ENCODE measurements around the gene LPIN3.

The LPIN3 gene, protein sequence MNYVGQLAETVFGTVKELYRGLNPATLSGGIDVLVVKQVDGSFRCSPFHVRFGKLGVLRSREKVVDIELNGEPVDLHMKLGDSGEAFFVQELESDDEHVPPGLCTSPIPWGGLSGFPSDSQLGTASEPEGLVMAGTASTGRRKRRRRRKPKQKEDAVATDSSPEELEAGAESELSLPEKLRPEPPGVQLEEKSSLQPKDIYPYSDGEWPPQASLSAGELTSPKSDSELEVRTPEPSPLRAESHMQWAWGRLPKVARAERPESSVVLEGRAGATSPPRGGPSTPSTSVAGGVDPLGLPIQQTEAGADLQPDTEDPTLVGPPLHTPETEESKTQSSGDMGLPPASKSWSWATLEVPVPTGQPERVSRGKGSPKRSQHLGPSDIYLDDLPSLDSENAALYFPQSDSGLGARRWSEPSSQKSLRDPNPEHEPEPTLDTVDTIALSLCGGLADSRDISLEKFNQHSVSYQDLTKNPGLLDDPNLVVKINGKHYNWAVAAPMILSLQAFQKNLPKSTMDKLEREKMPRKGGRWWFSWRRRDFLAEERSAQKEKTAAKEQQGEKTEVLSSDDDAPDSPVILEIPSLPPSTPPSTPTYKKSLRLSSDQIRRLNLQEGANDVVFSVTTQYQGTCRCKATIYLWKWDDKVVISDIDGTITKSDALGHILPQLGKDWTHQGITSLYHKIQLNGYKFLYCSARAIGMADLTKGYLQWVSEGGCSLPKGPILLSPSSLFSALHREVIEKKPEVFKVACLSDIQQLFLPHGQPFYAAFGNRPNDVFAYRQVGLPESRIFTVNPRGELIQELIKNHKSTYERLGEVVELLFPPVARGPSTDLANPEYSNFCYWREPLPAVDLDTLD

DNA sequence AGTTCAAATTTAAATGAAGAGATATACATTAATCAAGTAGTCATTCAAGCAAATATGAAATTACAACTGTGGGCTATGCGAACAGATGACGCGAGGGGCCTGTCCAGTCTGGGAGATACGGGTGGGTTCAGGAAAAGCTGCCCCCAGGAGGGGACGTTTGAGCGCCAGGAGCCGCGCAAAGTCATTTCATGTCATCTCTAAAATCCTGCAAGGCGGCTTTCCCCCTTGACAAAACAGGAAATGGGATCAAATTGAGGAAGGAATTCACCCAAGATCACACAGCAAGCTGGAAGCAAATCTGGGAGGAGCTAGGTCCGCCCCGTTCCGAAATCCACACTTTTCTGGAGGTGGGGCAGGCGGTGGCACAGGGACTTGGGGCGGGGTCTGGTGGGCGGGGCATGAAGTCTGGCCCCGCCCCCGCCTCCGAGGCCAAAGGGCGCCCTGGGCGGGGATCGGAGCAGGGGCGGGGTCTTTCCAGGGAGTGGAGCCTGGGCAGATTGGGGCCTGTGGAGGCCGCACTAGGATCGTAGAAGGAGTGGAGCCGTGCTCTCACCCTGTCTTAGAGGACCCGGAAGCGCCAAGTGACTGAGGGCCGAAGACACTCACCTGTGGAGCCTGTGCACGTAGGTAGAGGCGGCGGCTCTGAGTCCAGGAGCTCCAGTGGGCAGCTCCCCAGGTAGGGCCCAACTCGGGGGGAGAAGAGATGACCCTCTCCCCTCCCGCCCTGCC is at the start of gene LPIN3:
Gene LPIN3 (plus strand): TSS at position 495 of the 729 bp plus-strand sequence. CDS start 4,983 bp downstream, outside the sequence.
- H3K4me1 ChIP-seq (ENCODE audit: control insufficient read depth, insufficient read depth, low read length), result peaks cover 30% of the 10 kb centered on the region
- no peaks in the 10 kb centered on the region for H3K9me3 ChIP-seq (ENCODE audit: control insufficient read depth, low read length)
- H3K4me3 ChIP-seq (ENCODE audit: low read length), result peak within 1 kb of the TSS; percentile 77
- H3K36me3 ChIP-seq (ENCODE audit: control insufficient read depth, insufficient read depth, low read length, severe bottlenecking), result peaks cover 6% of the 10 kb centered on the region
- H3K27me3 ChIP-seq (replicated peaks; ENCODE audit: control insufficient read depth, insufficient read depth, low read length), result no peaks in the 10 kb centered on the region
- peak; percentile 78 for DNase-seq (ENCODE audit: low read depth)
- peak within 1 kb of the TSS; percentile 85 for H3K9ac ChIP-seq (ENCODE audit: low read length)

DNA sequence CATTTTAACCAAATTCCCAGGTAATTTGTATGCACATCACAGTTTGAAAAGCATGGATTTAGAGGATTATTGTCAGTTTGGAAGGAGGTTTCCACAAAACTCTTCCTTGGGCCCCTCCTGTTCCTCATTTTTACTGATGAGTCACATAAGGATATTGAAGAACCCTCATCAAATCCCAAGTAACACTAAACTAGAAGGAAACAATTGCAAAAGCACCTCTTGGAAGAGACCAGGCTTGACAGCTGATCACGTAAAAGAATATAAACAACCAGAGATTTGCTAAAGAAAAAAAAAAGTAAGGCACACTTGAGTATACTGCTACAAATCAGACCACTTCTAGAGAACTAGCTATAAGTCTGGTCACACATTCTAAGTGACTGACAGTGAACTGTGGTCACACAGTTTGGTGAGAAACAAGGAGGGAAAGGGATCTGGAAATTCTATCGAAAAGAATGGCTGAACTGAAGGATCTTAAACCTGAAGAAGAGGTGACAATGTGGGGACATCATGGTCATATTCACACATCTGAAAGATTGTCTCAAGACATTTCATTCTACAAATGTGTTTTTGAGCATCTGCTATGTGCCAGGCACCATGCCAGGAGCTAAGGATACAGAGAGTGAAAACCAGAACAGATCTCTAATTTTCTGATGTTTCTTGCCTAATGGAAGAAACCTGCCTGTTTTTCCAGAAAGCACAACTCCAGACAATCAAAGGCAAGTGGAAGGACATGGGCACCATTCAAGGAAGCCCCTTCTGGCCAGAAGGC is 47.2 kb upstream of the LPIN3 start:
- peak overlapping the region; percentile 39 for H3K4me3 ChIP-seq (ENCODE audit: low read length)
- no peaks in the 10 kb centered on the region for H3K36me3 ChIP-seq (ENCODE audit: control insufficient read depth, insufficient read depth, low read length, severe bottlenecking)
- peak overlapping the region; percentile 32 for H3K9ac ChIP-seq (ENCODE audit: low read length)
- no peaks in the 10 kb centered on the region for H3K9me3 ChIP-seq (ENCODE audit: control insufficient read depth, low read length)
- peak; percentile 77 for DNase-seq (ENCODE audit: low read depth)
- no peaks in the 10 kb centered on the region for H3K27me3 ChIP-seq (replicated peaks; ENCODE audit: control insufficient read depth, insufficient read depth, low read length)
- H3K4me1 ChIP-seq (ENCODE audit: control insufficient read depth, insufficient read depth, low read length), result peaks cover 31% of the 10 kb centered on the region

DNA sequence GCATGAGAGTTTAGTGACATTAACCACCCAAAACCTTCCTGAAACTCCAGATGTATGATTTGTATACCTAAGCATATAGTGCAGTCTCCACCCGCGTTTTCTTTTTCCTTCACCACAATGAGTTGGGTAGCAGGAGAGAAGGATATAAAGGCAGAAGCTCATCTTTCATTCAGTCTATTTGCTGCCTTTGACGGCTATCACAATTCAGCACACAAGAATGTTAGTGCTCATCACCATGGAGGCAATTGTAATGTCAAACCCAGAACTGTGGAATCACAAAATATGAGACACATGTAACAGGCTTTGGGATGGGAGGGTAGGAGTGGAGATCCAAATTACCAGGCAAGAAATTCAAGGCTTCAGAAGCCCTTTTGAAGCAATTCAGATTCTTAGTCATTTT is 40.7 kb upstream of the LPIN3 start:
- Histone ChIP-seq H3K9me3 (ENCODE audit: control insufficient read depth, low read length) (no peaks in the 10 kb centered on the region), H3K9ac (ENCODE audit: low read length) (no peak overlapping the region), H3K4me1 (ENCODE audit: control insufficient read depth, insufficient read depth, low read length) (peaks cover 8% of the 10 kb centered on the region), H3K4me3 (ENCODE audit: low read length) (no peak overlapping the region), H3K27me3 (replicated peaks; ENCODE audit: control insufficient read depth, insufficient read depth, low read length) (no peaks in the 10 kb centered on the region), H3K36me3 (ENCODE audit: control insufficient read depth, insufficient read depth, low read length, severe bottlenecking) (no peaks in the 10 kb centered on the region)
- peak; percentile 51 for DNase-seq (ENCODE audit: low read depth)

DNA sequence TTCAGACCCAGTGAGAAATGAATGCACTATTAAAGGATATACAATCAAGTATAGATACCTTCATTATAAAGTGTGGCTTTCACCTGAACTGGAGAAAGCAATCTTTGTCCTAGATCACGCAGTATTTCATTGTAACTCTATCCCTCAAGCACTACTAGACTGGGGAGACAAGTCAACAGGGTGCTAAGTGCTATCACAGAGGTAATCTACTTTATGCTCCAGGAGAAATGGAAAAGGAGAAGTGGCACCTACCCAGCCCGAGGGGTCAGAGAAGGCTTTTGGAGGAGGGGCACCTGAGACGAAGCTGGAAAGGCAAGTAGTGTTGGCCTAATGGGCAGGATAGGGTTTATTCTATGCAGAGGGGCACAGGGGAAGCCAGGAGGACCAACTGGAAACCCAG is 40.2 kb upstream of the LPIN3 start:
- Histone ChIP-seq H3K36me3 (ENCODE audit: control insufficient read depth, insufficient read depth, low read length, severe bottlenecking) (no peaks in the 10 kb centered on the region), H3K4me3 (ENCODE audit: low read length) (no peak overlapping the region), H3K9me3 (ENCODE audit: control insufficient read depth, low read length) (no peaks in the 10 kb centered on the region), H3K9ac (ENCODE audit: low read length) (no peak overlapping the region), H3K27me3 (replicated peaks; ENCODE audit: control insufficient read depth, insufficient read depth, low read length) (no peaks in the 10 kb centered on the region), H3K4me1 (ENCODE audit: control insufficient read depth, insufficient read depth, low read length) (peaks cover 8% of the 10 kb centered on the region)
- no peak for DNase-seq (ENCODE audit: low read depth)

DNA sequence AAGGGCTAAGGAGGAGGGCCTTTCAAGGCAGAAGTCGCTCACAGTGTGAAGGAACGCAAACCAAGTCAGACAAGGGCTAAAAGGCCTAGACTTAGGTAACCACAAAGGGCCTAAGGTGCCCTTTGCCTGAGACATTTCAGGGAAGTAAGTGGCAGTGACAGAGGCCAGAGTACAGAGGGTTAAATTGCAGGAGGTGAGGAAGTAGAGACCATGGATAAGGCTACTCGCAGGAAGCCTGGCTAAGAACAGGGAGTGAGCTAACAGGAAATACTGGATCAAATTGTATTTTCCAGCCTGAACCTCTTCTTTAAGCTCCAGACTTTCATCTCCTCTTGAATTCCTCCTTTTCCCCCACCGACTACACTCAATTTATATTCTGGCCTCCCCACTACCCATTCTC is 39.7 kb upstream of the LPIN3 start:
- peaks cover 8% of the 10 kb centered on the region for H3K4me1 ChIP-seq (ENCODE audit: control insufficient read depth, insufficient read depth, low read length)
- no peaks in the 10 kb centered on the region for H3K27me3 ChIP-seq (replicated peaks; ENCODE audit: control insufficient read depth, insufficient read depth, low read length)
- DNase-seq (ENCODE audit: low read depth), result no peak
- H3K4me3 ChIP-seq (ENCODE audit: low read length), result no peak overlapping the region
- H3K36me3 ChIP-seq (ENCODE audit: control insufficient read depth, insufficient read depth, low read length, severe bottlenecking), result no peaks in the 10 kb centered on the region
- no peak overlapping the region for H3K9ac ChIP-seq (ENCODE audit: low read length)
- no peaks in the 10 kb centered on the region for H3K9me3 ChIP-seq (ENCODE audit: control insufficient read depth, low read length)

DNA sequence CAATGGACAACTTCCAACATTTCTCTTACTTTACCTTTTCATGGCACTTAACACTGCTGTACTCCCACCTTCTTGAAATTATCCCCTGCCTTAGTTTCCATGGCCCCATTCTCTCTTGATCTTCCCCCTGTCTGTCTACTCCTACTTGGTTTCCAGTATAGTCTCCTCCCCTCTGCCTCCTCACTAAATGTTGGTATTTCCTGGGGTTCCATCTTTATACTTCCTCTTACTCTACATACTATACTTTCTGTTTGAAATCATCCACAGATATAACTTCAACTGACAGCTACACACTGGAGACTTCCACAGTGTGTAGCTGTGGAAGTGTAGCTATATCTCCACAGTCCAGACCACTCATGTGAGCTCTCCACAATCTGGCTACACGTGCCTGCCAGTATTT is 36.6 kb upstream of the LPIN3 start:
- peaks cover 30% of the 10 kb centered on the region for H3K4me1 ChIP-seq (ENCODE audit: control insufficient read depth, insufficient read depth, low read length)
- H3K9ac ChIP-seq (ENCODE audit: low read length), result no peak overlapping the region
- H3K9me3 ChIP-seq (ENCODE audit: control insufficient read depth, low read length), result no peaks in the 10 kb centered on the region
- H3K36me3 ChIP-seq (ENCODE audit: control insufficient read depth, insufficient read depth, low read length, severe bottlenecking), result no peaks in the 10 kb centered on the region
- no peak for DNase-seq (ENCODE audit: low read depth)
- H3K27me3 ChIP-seq (replicated peaks; ENCODE audit: control insufficient read depth, insufficient read depth, low read length), result no peaks in the 10 kb centered on the region
- H3K4me3 ChIP-seq (ENCODE audit: low read length), result no peak overlapping the region

DNA sequence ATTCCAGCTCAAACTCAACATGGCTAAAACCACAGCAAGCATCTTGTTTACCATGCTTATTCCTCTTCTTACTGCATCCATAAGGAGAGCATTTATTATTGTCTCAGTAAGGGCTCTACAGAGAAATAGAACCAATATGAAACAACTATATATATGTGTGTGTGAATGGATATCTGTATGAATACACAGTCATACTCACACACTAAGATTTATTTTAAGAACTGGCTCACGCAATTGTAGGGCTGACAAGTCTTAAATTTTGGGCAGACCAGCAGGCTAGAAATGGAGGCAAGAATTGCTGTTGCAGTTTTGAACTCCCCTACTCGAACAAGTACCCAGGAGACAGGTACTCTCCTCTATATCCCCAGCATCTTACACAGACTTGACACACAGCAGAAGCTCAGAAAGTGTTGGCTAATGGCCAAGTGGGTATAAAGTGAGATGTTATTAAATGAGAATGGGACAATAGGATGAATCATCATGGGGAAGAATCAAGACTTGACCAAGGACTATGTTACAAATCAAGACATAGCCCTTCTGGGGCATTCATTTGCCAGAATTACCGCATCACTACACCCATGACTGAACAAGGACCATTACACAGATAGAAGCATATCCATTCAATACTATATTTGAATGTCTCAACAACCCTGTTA is 36.1 kb upstream of the LPIN3 start:
- Histone ChIP-seq H3K9me3 (ENCODE audit: control insufficient read depth, low read length) (no peaks in the 10 kb centered on the region), H3K27me3 (replicated peaks; ENCODE audit: control insufficient read depth, insufficient read depth, low read length) (no peaks in the 10 kb centered on the region), H3K9ac (ENCODE audit: low read length) (no peak overlapping the region), H3K36me3 (ENCODE audit: control insufficient read depth, insufficient read depth, low read length, severe bottlenecking) (no peaks in the 10 kb centered on the region), H3K4me1 (ENCODE audit: control insufficient read depth, insufficient read depth, low read length) (peaks cover 36% of the 10 kb centered on the region), H3K4me3 (ENCODE audit: low read length) (no peak overlapping the region)
- DNase-seq (ENCODE audit: low read depth), result no peak

DNA sequence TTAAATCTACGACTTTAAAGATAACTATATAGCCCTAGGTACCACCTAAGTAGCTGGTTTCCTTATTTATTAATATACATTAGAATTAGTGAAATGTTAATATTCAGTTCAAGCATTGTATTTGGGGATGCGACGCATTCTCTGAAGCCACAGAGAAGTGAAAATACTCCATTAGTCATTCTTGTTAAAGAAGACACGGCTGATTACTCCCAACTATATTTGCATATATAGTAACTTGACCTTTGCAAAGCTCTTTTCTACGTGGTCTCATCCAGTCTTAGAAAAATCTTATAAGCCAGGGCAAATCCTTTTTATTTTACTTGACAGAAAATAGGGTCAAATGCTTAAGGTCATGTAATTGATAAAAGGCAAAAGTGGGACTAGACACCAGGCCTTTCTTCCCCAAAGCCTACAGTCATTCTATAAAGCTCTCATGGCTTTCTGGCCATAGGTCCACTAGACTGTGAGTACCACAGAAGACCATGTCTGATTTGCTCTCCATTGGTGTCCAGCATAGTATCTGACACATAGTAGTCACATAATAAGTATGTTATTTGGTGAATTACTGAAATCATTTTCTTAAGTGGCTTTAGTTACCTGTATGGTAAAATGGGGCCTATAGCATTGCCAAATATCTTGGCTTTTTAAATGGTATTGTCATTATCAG is 34.4 kb upstream of the LPIN3 start:
- Histone ChIP-seq H3K9ac (ENCODE audit: low read length) (no peak overlapping the region), H3K36me3 (ENCODE audit: control insufficient read depth, insufficient read depth, low read length, severe bottlenecking) (no peaks in the 10 kb centered on the region), H3K4me1 (ENCODE audit: control insufficient read depth, insufficient read depth, low read length) (peaks cover 39% of the 10 kb centered on the region), H3K27me3 (replicated peaks; ENCODE audit: control insufficient read depth, insufficient read depth, low read length) (no peaks in the 10 kb centered on the region), H3K9me3 (ENCODE audit: control insufficient read depth, low read length) (no peaks in the 10 kb centered on the region), H3K4me3 (ENCODE audit: low read length) (no peak overlapping the region)
- DNase-seq (ENCODE audit: low read depth), result no peak

DNA sequence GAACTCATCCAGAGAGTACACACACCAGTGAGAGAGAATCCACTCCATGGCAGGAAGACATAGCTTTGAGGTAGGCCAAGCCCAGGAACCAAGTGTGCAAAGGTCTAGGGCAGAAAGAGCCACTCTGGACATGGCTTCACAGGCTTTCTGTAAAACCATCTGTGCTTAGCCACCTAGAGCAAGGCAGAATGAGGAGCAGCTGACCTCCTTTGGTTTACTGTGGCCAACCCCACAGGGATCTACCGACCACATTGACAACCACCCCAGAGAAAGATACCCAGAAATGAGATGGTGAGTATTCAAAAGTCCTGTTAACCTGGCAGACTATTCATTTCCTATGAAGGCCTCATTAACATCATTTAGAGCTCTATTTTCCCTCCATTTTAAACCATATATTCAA is 33.6 kb upstream of the LPIN3 start:
- Histone ChIP-seq H3K4me1 (ENCODE audit: control insufficient read depth, insufficient read depth, low read length) (peaks cover 39% of the 10 kb centered on the region), H3K9ac (ENCODE audit: low read length) (no peak overlapping the region), H3K27me3 (replicated peaks; ENCODE audit: control insufficient read depth, insufficient read depth, low read length) (no peaks in the 10 kb centered on the region), H3K4me3 (ENCODE audit: low read length) (no peak overlapping the region), H3K36me3 (ENCODE audit: control insufficient read depth, insufficient read depth, low read length, severe bottlenecking) (no peaks in the 10 kb centered on the region), H3K9me3 (ENCODE audit: control insufficient read depth, low read length) (no peaks in the 10 kb centered on the region)
- DNase-seq (ENCODE audit: low read depth), result no peak

DNA sequence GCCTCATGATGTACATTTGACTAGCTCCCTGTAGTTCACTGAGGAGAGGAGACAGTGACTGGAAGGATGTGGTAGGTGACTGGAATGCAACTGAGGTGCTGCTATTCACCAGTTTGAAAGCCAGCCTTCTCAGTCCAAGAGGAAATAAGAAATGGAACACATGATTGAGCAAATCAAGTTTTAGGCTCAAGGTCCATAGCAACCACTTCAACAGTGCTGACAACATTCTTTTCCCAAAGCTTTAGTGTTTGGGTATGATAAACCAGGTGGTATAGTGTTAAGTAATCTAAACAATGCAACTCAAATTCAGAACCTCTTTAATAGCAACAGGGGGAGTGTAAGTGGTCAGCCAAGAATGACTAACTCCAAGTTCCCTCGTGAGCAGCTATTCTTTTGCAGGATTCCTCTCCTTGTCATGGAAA is 32.3 kb upstream of the LPIN3 start:
- peak; percentile 62 for DNase-seq (ENCODE audit: low read depth)
- peaks cover 46% of the 10 kb centered on the region for H3K4me1 ChIP-seq (ENCODE audit: control insufficient read depth, insufficient read depth, low read length)
- no peaks in the 10 kb centered on the region for H3K9me3 ChIP-seq (ENCODE audit: control insufficient read depth, low read length)
- peak overlapping the region; percentile 58 for H3K9ac ChIP-seq (ENCODE audit: low read length)
- H3K36me3 ChIP-seq (ENCODE audit: control insufficient read depth, insufficient read depth, low read length, severe bottlenecking), result peaks cover 3% of the 10 kb centered on the region
- H3K27me3 ChIP-seq (replicated peaks; ENCODE audit: control insufficient read depth, insufficient read depth, low read length), result no peaks in the 10 kb centered on the region
- peak overlapping the region; percentile 43 for H3K4me3 ChIP-seq (ENCODE audit: low read length)
